ENCODE measurements around the gene EPHA4. TPM values are rescaled to one million over a fixed set of nuclear protein-coding genes. Genes with fewer than 3 reads are reported as not detected.

The EPHA4 gene
- total RNA-seq, 1 donor from 2014 or later: 51.2 TPM

- H3K36me3 ChIP-seq: no peaks in the 10 kb centered on the region
- intact Hi-C loops (cut with DNase I): no loop called here
- DNase-seq (ENCODE audit: low spot score in 2 of 2): no peak
These were observed 18.8 kb downstream of the EPHA4 start for GRCh38 chr2:221553333-221553732.

GRCh38 chr2:221552291-221552690 lies 19.8 kb downstream of the EPHA4 start:
- no peaks in the 10 kb centered on the region for H3K9me3 ChIP-seq
- no peaks in the 10 kb centered on the region for H3K27me3 ChIP-seq
- intact Hi-C loops (cut with DNase I): no loop called here
- H3K4me3 ChIP-seq: no peak overlapping the region
- no peak for TF ChIP-seq CTCF (IDR thresholded peaks at IDR 0.05)
- no peak for DNase-seq (ENCODE audit: low spot score in 2 of 2)
- H3K27ac ChIP-seq: no peak overlapping the region
- no peaks in the 10 kb centered on the region for H3K36me3 ChIP-seq
- peaks cover 0 to 13% of the 10 kb centered on the region in 2 donors for H3K4me1 ChIP-seq

More at GRCh38 chr2:221553333-221553732, 18.8 kb downstream of the EPHA4 start:
- H3K4me1 ChIP-seq: peaks cover 0 to 13% of the 10 kb centered on the region in 2 donors
- no peak overlapping the region for H3K27ac ChIP-seq
- H3K4me3 ChIP-seq: no peak overlapping the region
- no peaks in the 10 kb centered on the region for H3K9me3 ChIP-seq
- TF ChIP-seq CTCF (IDR thresholded peaks at IDR 0.05): no peak
- no peaks in the 10 kb centered on the region for H3K27me3 ChIP-seq

- TF ChIP-seq CTCF (IDR thresholded peaks at IDR 0.05): no peak
- Histone ChIP-seq H3K4me1 (peaks cover 0 to 13% of the 10 kb centered on the region in 2 donors), H3K4me3 (no peak overlapping the region), H3K27ac (no peak overlapping the region), H3K36me3 (no peaks in the 10 kb centered on the region), H3K27me3 (no peaks in the 10 kb centered on the region), H3K9me3 (no peaks in the 10 kb centered on the region)
- intact Hi-C loops (cut with DNase I): no loop called here
- no peak for DNase-seq (ENCODE audit: low spot score in 2 of 2)
These were observed 20.2 kb downstream of the EPHA4 start for GRCh38 chr2:221551864-221552263.

GRCh38 chr2:221549143-221549542 lies 23.0 kb downstream of the EPHA4 start:
- no peak overlapping the region for H3K4me3 ChIP-seq
- no peak for DNase-seq (ENCODE audit: low spot score in 2 of 2)
- intact Hi-C loops (cut with DNase I): no loop called here

GRCh38 chr2:221546505-221547225 lies 25.4 kb downstream of the EPHA4 start:
- no peaks in the 10 kb centered on the region for H3K4me1 ChIP-seq
- DNase-seq (ENCODE audit: low spot score in 2 of 2): no peak
- no peak overlapping the region for H3K4me3 ChIP-seq
- no peaks in the 10 kb centered on the region for H3K9me3 ChIP-seq
- TF ChIP-seq CTCF (IDR thresholded peaks at IDR 0.05): no peak
- intact Hi-C loops (cut with DNase I): no loop called here
- H3K36me3 ChIP-seq: no peaks in the 10 kb centered on the region
- H3K27me3 ChIP-seq: no peaks in the 10 kb centered on the region
- H3K27ac ChIP-seq: no peak overlapping the region

More at GRCh38 chr2:221549143-221549542, 23.0 kb downstream of the EPHA4 start:
- H3K9me3 ChIP-seq: no peaks in the 10 kb centered on the region
- H3K4me1 ChIP-seq: peaks cover 0 to 2% of the 10 kb centered on the region in 2 donors
- H3K27me3 ChIP-seq: no peaks in the 10 kb centered on the region
- TF ChIP-seq CTCF (IDR thresholded peaks at IDR 0.05): no peak
- H3K27ac ChIP-seq: no peak overlapping the region
- H3K36me3 ChIP-seq: no peaks in the 10 kb centered on the region

Data from ascending aorta (tissue), 2 donors.